Measurements from ENCODE around the gene SHC1.

SHC1 gene

DNA sequence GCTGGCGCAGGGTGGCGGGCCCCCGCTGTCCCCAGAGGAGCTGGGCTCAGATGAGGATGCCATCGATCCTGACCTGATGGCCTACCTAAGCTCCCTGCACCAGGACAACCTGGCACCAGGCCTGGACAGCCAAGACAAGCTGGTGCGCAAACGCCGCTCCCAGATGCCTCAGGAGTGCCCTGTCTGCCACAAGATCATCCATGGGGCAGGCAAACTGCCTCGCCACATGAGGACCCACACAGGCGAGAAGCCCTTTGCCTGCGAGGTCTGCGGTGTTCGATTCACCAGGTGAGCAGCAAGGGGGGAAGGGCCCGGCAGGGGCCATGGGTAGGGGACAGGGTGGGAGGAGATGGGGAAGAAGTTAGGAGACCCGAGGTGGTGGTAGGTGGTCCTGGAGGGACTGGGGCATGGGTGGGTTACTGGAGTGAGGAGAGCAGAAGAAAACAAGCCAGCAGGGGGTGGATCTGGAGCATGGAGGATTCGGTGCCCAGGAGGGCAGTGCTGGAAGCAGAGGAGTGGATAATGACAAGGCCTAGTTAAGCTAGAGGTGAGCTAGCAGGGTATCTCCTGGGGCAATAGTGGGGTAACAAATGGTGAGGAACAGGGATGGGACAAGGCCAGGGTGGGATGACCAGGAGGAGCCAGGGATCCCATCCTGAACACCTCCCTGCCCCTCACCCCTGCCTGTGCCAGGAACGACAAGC, 45.1 kb upstream of the SHC1 start:
- H3K9ac ChIP-seq (ENCODE audit: insufficient read length): no peak overlapping the region
- no peaks in the 10 kb centered on the region for H3K9me3 ChIP-seq (ENCODE audit: low read depth, low read length)
- H3K27ac ChIP-seq: peak overlapping the region; percentile 21; the same call in 1 of the 2 replicates
- no peak for TF ChIP-seq FOXP2 (optimal IDR thresholded peaks at IDR 0.05; ENCODE audit: control extremely low read depth, extremely low read length, insufficient read depth)
- TF ChIP-seq EZH2 (IDR thresholded peaks at IDR 0.05): no peak
- TF ChIP-seq POLR2AphosphoS5 (IDR thresholded peaks at IDR 0.05; ENCODE audit: borderline replicate concordance, low read depth, low read length): no peak
- peaks cover 10% of the 10 kb centered on the region; the same call in 1 of the 2 replicates for H3K36me3 ChIP-seq (ENCODE audit: insufficient read depth, low read length)
- no peak for DNase-seq (ENCODE audit: low read depth, low spot score)
- no peak overlapping the region for H3K4me3 ChIP-seq

DNA sequence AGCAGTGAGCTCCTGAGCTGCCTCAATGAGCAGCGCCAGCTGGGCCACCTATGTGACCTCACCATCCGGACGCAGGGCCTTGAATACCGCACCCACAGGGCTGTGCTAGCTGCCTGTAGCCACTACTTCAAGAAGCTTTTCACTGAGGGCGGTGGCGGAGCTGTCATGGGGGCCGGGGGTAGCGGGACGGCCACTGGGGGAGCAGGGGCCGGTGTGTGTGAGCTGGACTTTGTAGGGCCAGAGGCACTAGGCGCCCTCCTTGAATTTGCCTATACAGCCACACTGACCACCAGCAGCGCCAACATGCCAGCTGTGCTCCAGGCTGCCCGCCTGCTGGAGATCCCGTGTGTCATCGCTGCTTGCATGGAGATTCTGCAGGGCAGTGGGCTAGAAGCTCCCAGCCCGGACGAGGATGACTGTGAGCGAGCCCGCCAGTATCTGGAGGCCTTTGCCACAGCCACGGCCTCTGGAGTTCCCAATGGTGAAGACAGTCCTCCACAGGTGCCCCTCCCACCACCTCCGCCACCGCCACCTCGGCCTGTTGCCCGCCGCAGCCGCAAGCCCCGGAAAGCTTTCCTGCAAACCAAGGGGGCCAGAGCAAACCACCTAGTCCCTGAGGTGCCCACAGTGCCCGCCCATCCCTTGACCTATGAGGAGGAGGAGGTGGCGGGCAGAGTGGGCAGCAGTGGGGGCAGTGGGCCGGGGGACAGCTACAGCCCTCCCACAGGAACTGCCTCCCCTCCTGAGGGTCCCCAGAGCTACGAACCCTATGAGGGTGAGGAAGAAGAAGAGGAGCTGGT, 44.4 kb upstream of the SHC1 start:
- Histone ChIP-seq H3K4me3 (no peak overlapping the region), H3K9me3 (ENCODE audit: low read depth, low read length) (no peaks in the 10 kb centered on the region), H3K36me3 (ENCODE audit: insufficient read depth, low read length) (peaks cover 10% of the 10 kb centered on the region; the same call in 1 of the 2 replicates), H3K9ac (ENCODE audit: insufficient read length) (no peak overlapping the region), H3K27ac (no peak overlapping the region)
- DNase-seq (ENCODE audit: low read depth, low spot score): no peak
- TF ChIP-seq EZH2 (IDR thresholded peaks at IDR 0.05): no peak
- no peak for TF ChIP-seq POLR2AphosphoS5 (IDR thresholded peaks at IDR 0.05; ENCODE audit: borderline replicate concordance, low read depth, low read length)
- TF ChIP-seq FOXP2 (optimal IDR thresholded peaks at IDR 0.05; ENCODE audit: control extremely low read depth, extremely low read length, insufficient read depth): no peak

DNA sequence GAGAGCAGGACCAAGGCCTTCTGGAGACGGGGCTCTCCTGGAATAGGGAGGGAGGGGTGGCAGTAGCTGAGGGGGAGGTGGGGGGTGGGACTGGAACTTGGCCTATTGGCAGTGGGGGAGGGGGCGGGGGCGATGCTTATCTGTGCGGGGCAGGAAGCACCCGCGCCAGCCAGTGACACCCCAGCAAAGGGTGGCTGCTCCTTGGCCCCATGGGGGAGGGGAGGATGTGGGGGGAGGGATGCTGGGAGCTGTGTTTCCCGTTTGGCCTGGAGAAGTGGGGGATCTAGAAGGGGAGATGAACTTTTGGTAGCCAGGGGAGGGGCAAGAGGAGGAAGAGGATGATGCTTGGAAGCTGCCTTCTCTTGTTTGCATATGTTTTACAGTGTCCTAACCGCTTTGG, 43.1 kb upstream of the SHC1 start:
- TF ChIP-seq POLR2AphosphoS5 (IDR thresholded peaks at IDR 0.05; ENCODE audit: borderline replicate concordance, low read depth, low read length): no peak
- TF ChIP-seq EZH2 (IDR thresholded peaks at IDR 0.05): no peak
- Histone ChIP-seq H3K36me3 (ENCODE audit: insufficient read depth, low read length) (peaks cover 10% of the 10 kb centered on the region; the same call in 1 of the 2 replicates), H3K4me3 (no peak overlapping the region), H3K9ac (ENCODE audit: insufficient read length) (no peak overlapping the region), H3K9me3 (ENCODE audit: low read depth, low read length) (no peaks in the 10 kb centered on the region), H3K27ac (no peak overlapping the region)
- no peak for DNase-seq (ENCODE audit: low read depth, low spot score)

DNA sequence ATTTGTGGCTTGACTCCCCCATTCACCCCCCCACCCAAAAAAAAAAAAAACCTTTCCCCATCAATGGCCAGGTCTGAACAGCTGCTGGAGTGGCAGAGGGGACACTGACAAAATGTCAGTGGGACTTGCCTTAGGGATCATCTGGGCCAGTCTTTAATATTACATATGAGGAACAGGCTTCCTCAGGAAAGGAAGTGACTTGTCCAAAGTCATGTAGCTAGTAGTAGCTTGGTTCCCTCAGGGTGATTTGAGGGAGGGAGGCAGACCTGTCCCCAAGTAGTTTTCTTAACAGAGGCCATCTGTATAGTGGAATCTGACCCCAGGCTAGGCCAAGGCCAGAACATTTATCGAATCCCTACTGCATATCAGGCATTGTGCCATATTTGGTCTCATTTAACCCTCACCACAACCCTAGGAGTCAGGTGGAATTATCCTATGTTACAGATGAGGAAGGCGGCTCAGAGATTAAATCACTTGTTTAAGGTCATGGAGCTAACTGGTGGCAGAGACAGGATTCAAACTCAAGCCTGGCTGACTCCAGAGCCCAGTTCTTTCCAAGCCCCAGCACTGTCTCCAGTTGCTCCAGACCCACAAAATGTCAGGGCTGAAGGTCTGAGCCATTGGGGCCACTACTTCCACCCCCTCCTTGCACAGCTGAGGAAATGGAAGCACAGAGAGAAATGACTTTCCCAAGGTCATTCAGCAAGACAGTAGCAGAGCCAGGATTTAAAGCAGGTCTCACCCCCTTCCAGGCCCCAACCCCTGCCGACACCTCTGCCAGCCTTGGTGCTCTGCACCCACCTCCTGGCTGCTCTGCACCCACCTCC, 42.4 kb upstream of the SHC1 start:
- Histone ChIP-seq H3K4me3 (no peak overlapping the region), H3K36me3 (ENCODE audit: insufficient read depth, low read length) (peaks cover 10% of the 10 kb centered on the region; the same call in 1 of the 2 replicates), H3K9me3 (ENCODE audit: low read depth, low read length) (no peaks in the 10 kb centered on the region), H3K27ac (peak overlapping the region; percentile 54; the same call in 1 of the 2 replicates), H3K9ac (ENCODE audit: insufficient read length) (no peak overlapping the region)
- DNase-seq (ENCODE audit: low read depth, low spot score): no peak
- TF ChIP-seq POLR2AphosphoS5 (IDR thresholded peaks at IDR 0.05; ENCODE audit: borderline replicate concordance, low read depth, low read length) (no peak), FOXP2 (optimal IDR thresholded peaks at IDR 0.05; ENCODE audit: control extremely low read depth, extremely low read length, insufficient read depth) (no peak), EZH2 (IDR thresholded peaks at IDR 0.05) (no peak)

DNA sequence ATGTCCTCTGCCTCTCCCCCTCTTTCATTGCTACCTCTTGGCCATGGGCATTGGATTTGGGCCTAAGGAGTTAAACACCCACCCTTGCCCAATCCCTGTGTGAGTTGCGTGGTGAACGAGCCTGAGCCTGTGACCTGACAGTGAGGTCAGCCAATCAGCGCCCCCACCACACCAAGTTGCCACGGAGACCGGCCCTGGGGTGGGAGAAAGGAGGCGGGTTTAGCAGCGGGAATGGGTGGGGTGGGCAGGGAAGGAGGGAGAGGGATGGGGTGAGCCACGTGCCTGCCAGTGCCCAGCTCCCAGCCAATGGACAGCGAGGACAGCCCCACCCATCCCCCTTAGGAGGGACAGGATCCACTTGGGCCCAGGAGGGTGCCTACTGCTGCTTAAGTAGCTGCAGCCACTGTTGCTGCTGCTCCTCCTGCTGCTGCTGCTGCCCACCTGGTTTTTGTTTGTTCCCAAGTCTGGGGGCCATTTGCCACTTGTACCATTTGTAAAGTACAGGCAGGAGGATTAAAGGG, 41.5 kb upstream of the SHC1 start:
- DNase-seq (ENCODE audit: low read depth, low spot score): no peak
- Histone ChIP-seq H3K9me3 (ENCODE audit: low read depth, low read length) (no peaks in the 10 kb centered on the region), H3K4me3 (no peak overlapping the region), H3K9ac (ENCODE audit: insufficient read length) (no peak overlapping the region), H3K36me3 (ENCODE audit: insufficient read depth, low read length) (peaks cover 10% of the 10 kb centered on the region; the same call in 1 of the 2 replicates), H3K27ac (peak overlapping the region; percentile 54)
- TF ChIP-seq FOXP2 (optimal IDR thresholded peaks at IDR 0.05; ENCODE audit: control extremely low read depth, extremely low read length, insufficient read depth) (no peak), POLR2AphosphoS5 (IDR thresholded peaks at IDR 0.05; ENCODE audit: borderline replicate concordance, low read depth, low read length) (0 out of 2 replicates have a peak, but pooled peaks have one; percentile 12)

DNA sequence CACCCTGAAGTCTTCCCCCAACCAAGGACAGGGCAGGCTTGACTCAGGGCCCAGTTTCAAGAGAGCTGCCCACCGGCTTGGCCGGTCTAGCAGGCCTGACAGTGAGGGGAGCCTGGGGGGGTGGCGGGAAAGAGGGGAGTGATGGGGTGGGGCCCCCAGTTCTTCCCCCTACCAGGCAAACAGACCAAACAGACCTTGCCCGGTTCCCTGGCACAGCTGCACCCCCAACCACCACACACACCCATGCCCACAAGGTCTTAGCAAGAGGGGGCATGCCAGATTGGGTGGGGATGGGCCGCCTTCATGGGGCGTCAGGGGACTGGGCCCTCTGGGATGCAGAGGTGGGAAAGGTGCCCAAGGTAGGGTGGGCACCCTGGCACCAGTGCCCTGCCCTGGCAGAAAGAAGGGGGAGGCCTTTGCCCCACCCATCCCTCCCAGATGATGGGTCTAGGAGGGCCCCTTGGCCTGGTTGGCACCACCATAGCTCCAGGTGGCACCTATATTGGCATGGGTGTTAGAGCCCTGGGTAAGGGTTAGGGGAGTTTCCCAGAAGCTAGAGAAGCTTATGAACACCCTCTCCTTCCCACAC, 41.0 kb upstream of the SHC1 start:
- no peak overlapping the region for H3K27ac ChIP-seq
- TF ChIP-seq EZH2 (IDR thresholded peaks at IDR 0.05) (no peak), FOXP2 (optimal IDR thresholded peaks at IDR 0.05; ENCODE audit: control extremely low read depth, extremely low read length, insufficient read depth) (no peak), POLR2AphosphoS5 (IDR thresholded peaks at IDR 0.05; ENCODE audit: borderline replicate concordance, low read depth, low read length) (no peak)

DNA sequence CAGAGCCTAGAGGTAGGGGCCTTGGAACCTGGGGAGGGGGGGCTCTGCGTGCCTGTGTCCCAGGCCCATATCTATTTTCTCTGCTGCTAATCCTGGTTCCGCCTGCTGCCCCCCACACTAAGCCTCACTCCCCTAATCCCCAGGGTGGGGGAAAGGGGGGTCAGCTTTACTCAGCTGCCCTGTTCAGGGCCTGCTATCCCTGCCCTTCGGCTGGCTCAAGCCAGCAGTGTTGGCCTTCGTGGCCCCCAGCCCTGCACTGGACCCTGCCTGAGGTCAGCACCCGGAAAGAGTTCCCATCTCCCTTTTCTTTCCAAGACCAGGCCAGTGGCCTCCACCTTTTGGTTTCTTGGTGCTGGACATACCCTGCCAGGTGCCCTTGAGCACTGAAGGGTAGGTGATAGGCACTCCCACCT, 40.5 kb upstream of the SHC1 start:
- no peak for DNase-seq (ENCODE audit: low read depth, low spot score)
- peaks cover 2% of the 10 kb centered on the region; the same call in 1 of the 2 replicates for H3K36me3 ChIP-seq (ENCODE audit: insufficient read depth, low read length)
- no peak overlapping the region for H3K27ac ChIP-seq
- H3K4me3 ChIP-seq: no peak overlapping the region
- H3K9ac ChIP-seq (ENCODE audit: insufficient read length): no peak overlapping the region
- no peaks in the 10 kb centered on the region for H3K9me3 ChIP-seq (ENCODE audit: low read depth, low read length)
- TF ChIP-seq FOXP2 (optimal IDR thresholded peaks at IDR 0.05; ENCODE audit: control extremely low read depth, extremely low read length, insufficient read depth) (no peak), POLR2AphosphoS5 (IDR thresholded peaks at IDR 0.05; ENCODE audit: borderline replicate concordance, low read depth, low read length) (no peak), EZH2 (IDR thresholded peaks at IDR 0.05) (no peak)

More for the DNA sequence above, 41.0 kb upstream of the SHC1 start:
- no peak for DNase-seq (ENCODE audit: low read depth, low spot score)
- Histone ChIP-seq H3K9ac (ENCODE audit: insufficient read length) (no peak overlapping the region), H3K36me3 (ENCODE audit: insufficient read depth, low read length) (peaks cover 7% of the 10 kb centered on the region; the same call in 1 of the 2 replicates), H3K4me3 (no peak overlapping the region), H3K9me3 (ENCODE audit: low read depth, low read length) (no peaks in the 10 kb centered on the region)

Measured in SK-N-MC (cell line).